HG03095 (cell line): Measurements from ENCODE around the gene EIF2D.

Experiments
- ATAC-seq: cut with Tn5 transposase; IDR thresholded peaks from one replicate; pipeline ENCODE4 v1.9.1; 2021; ENCODE audit warnings: moderate library complexity; ENCODE audit not compliant: unreplicated experiment

The EIF2D gene

GRCh38 chr1:206551986-206552326, 60.3 kb downstream of the EIF2D start:
- ATAC-seq = no peak

GRCh38 chr1:206551296-206551985, 60.8 kb downstream of the EIF2D start:
- no peak for ATAC-seq

GRCh38 chr1:206550446-206550845, 61.8 kb downstream of the EIF2D start:
- ATAC-seq = no peak

- ATAC-seq = no peak
These were observed 65.2 kb downstream of the EIF2D start for GRCh38 chr1:206547104-206547503.

- no peak for ATAC-seq
These were observed 66.9 kb downstream of the EIF2D start for GRCh38 chr1:206545351-206545750.

- no peak for ATAC-seq
These were observed 67.6 kb downstream of the EIF2D start for GRCh38 chr1:206544562-206545257.
